Thoracic aorta endothelial cell (primary cell): ENCODE data around the gene HOXB3. TPM values are rescaled to one million over a fixed set of nuclear protein-coding genes. Genes with fewer than 3 reads are reported as not detected.

Experiments
- small RNA-seq: library from RNA; depleted of rRNA; stranded (forward); fragments of <200 nt; gene quantifications from one replicate; pipeline ENCODE3, GENCODE V24; 2012
- total RNA-seq: library from RNA; depleted of rRNA; stranded (reverse); fragments of >200 nt; gene quantifications from 2 replicates; pipeline ENCODE4 v1.2.3, GENCODE V29; 2012

HOXB3 gene
- 15.2 and 47.1 TPM in 2 replicates for total RNA-seq

DNA sequence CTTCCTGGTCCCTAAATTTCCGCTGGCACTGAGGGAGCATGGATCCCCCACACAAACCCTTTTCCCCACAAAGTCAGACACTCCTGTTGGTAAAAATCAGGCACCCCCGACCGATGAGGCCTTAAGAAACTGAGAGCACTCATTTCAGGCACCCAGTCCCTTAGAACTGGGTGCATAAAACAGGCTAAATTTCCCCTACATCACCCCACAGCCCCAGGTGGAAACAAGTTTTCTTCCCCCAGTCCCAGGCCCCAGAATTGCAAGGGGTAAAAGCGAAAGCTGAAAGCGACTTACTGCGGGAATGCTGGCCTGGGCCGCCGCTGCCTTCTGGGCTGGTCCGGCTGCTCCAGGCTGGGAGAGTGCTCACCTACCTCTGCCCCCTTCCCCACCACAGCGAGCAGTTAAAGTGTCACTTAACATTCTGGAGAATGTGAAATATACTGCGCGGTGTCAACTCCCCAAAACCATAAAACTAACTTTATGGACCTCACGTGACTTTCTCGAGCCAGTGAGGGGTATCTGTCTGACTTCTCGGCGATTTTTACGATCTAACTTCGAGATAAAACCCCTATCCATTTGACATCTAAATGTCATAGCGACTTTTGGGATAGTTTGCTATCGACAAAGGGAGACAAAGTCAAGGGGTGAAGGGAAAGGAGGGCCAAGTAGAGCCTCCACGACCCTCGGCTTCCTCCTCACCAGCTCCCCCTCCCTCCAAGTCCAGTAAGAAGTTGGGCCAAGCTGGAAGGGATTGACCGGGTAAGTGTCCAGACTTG, at the start of gene HOXB3:
TSS of gene HOXB3 (minus strand) at position 411 of the 776 bp plus-strand sequence. CDS start 37,767 bp downstream, outside the sequence.

DNA sequence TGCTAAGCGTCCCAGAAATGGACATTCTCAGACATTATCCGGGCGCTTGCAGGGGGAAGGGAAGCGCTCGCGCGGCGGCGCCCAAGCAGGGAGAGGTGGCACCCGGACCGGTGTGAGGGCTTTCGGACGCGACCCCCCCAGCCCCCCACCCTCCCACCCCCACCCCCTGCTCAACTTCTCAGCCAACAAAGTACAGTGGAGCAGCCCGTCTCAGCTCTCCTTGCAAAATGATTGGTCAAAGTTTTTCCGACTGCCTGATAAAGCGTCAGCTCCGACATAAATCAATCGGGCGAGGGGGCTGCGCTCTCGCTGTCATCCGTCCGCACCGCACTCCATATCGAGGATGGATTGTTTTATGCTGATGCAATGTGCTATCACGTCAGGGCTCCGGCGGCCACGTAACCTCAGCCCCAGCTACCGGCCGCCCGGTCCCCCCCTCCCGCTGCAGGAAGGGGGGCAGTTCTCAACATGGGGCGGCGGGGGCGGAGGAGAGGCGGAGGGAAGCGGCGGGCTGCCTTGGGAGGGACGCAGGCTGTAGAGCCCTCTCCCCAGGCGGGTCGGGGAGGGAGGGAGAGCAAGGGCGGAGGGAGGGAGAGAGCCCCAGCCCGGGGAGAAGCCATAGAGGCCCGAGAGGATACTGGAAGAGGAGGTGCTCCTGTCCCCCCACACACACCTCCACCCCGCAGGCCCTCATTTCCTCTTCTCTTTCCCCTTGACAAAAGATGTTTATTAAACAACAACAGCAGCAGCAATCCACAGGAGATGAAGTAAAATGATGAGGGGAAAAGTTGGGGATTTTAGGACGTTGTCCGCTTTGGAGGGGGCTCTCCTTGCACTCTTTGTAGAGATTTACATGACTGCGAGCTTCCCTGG, 36.4 kb upstream of the HOXB3 start, which contains the start of gene HOXB9:
TSS of gene HOXB9 (minus strand) at position 114 of the 873 bp plus-strand sequence. CDS start at position 25, 89 bp downstream.

DNA sequence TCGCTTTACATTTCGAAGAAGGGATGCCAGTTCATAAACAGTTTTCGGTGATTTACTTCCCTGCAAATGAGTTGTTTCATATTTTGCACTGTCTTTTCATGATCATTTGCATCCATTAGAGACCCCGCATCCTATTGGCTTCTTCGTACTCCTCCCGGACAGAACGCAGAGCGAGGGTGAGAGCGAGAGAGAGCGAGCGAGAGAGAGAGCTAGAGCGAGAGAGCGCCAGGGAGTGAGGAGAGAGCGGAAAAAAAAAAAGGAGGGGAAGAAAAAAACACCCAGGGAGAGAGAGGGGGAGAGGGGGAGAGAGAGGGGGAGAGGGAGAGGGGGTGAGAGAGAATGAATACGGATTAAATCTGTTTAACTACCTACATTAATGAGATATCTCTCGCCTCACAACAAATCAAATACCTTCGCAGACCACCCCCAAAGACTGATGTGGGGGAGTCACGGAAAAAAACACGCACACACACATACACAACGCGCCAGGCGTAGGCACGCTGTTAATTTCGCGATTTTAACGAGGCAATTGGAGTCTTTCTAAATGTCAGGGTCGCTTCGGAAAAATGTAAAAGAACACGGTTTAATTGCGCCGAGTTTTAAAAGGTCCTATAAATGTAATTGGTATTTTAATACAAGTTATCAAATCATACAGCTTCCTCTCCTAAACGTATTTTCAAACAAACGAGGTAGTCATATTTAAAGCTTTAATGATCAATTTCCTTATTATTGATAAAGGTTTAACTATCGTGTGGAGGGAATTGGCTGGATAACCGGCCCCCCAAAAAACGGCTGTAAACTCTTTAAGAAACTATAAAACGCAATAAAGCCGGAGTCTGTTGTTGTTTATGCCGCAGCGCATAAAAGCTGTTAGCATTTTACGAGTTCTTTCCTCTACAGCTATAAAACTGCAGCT, 25.3 kb upstream of the HOXB3 start, which contains the start of gene HOXB8:
TSS of gene HOXB8 (minus strand) at position 246 of the 916 bp plus-strand sequence. CDS start 588 bp downstream, outside the sequence.

DNA sequence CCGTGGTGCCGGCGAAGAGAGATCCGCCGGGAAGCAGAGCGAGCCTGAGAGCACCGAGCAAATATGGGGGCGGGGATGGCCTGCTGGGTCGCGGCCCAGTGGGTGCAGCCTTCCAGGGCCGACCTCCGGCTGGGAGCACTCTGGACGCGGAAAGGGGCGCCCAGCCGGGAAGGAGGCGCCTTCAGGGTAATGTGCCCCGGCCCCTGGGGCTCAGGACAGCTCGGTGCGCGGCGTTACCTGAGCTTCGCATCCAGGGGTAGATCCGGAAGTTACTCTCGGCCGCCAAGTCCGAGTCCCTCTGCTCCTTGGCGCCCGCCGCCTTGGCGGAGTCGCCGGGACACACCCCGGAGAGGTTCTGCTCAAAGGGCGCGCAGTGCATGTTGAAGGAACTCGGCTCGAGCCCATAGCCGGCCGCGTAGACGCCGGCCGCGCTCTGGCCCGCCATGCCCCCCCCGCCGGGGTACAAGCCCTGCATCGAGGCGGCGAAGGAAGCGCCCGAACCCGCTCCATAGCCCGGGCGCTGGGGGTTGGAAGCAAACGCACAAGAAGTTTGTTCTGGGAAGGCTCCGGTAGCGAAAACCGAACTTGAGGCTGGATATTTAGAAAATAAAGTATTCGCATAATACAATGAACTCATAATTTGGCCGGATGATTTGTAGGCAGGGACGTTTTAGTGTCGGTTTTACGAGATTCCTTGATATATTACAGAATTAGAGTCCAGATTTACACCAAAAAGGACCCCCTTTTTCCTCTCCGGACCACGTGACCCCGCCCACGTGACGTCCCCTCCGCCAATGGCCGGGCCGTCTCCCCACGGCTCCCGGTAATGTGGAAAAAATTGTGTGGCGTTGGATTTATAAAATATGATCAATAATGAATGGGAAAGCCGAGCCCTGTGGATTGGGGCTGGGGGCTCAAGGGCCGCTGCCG, 20.5 kb upstream of the HOXB3 start, which contains the start of gene HOXB7:
TSS of gene HOXB7 (minus strand) at position 736 of the 930 bp plus-strand sequence. CDS start at position 637, 99 bp downstream.

DNA sequence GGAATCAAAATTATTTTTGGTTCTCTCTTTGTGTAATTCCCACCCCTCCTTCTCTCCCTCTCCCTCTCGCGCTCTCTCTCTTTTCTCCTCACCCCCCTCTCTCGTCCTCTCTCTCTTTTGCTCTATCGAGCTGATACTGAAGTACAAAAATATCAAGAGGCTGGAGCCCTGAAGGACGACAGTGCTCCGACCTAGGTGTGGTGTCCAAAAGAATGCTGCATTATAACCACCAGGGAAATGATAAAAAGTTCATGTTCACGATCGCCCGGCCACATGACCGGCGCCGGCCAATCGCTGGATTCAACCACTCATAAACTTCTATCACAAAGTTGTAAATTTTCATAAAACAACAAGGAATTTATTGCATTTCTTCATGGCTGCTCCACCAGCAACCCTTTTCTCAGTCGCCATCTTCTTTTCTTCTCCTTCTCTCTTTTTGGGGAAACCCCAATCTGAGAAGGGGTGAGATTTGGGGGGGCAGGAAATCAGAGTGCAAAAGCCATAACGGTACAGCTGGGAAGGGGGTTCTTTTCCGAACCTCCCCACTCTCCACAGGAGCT, 14.8 kb upstream of the HOXB3 start, which contains the start of gene HOXB6:
TSS of gene HOXB6 (minus strand) at position 217 of the 560 bp plus-strand sequence. CDS start 6,836 bp downstream, outside the sequence.

DNA sequence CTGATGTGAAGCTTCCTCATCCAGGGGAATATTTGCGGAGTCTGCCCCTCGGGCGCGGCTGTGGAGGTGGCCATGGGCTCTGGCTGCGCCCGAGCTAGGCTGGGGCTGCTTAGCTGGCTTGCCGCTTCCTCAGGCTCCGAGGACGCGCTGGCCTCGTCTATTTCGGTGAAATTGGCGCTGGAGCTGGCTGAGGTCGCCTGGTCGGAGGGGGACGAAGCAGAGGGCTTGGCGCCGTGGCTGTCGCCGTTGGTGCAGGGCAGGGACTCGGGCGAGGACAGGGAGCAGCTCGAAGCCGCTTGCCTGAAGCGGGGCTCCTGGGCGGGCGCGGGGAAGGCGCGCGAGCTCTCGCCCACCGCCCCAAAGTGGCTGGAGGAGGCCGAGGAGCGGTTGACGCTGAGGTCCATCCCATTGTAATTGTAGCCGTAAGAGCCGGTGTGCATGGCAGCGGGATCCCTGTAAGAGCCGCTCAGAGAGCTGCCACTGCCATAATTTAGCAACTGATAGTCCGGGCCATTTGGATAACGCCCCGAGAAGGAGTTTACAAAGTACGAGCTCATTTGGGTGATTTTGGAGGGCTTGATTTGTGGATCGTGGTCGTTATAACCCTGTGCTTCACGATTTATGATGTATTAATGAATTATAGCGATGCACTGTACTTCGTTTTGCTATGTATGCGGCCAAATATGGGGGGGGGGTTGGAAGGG, 3.2 kb upstream of the HOXB3 start, which contains the start of gene HOXB5:
TSS of gene HOXB5 (minus strand) at position 654 of the 704 bp plus-strand sequence. CDS start at position 557, 97 bp downstream.

DNA sequence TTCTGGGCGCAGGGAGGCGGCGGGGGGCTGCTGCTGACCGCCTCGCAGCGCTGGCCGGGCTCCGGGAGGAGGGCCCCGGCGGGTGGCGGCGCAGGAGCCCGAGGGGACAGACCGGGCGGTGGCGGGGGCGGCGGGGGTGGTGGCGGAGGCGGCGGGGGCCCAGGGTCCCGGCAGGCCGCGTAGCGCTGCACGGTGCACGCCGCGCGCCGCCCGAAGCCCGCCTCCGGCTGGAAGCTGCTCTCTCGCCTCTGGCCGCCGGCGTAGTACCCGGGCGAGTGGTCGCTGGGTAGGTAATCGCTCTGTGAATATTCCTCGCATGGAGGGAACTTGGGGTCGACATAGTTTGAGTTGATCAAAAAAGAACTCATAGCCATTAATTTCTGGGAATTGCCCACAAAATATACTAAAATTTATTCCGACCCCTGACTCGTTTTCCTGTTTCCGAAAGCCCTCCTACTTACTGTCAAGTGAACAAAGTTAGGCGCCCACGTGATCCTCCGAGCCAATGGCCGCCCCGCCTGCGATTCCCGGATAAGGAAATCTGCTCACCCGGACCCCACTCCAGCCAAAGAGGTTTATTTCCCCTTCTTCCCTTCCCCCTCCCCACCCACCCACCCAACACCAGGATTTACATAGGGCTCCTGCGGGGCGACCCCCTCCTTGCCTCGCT, 12.0 kb downstream of the HOXB3 start, which contains the start of gene HOXB4:
TSS of gene HOXB4 (minus strand) at position 405 of the 670 bp plus-strand sequence. CDS start at position 374, 31 bp downstream.

DNA sequence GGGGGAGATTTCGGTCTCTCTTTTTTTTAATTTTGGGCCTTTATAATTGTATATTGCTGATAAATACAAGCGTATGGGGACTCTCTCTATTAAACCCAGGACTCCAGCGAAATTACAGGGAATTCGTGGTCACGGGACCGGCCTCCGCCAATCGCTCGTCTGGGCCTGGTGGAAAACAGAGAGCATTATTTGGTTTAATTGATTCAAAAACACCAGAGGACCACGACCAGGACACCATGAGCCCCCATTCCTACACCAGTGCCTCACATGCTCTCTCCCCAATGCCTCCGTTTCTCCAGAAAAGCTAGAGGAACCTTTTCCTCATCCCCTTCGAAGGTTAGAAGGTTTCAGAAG, 45.0 kb downstream of the HOXB3 start, which contains the start of gene HOXB2:
TSS of gene HOXB2 (minus strand) at position 88 of the 354 bp plus-strand sequence. CDS start 198 bp downstream, outside the sequence.

DNA sequence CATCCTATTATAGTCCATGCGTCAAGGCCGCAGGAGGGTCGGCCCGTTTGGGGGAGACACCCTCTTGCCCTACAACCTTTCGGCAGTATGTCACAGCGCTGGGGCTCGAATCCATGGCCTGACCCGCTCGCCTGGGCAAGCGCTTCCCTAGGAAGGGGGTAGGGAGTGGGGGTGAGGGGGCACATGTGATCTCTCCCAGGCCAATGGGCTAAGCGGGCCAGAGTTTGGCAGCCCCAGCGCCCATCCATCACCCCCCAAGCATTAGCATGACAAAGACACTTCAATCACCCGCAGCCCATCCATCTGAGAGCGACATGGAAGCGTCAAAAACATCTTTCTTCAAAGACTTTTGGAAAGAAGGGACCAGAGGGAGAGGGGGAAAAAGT, 59.2 kb downstream of the HOXB3 start, which contains the start of gene HOXB1:
TSS of gene HOXB1 (minus strand) at position 125 of the 386 bp plus-strand sequence. CDS start at position 18, 107 bp downstream.

Small RNA genes lying within 50 kb of the gene (small RNA-seq; reads per million reads assigned to genes)
- gene MIR196A1 = not detected

Other genes starting within 250 kb of the HOXB3 start
- gene SKAP1, start 160.0 kb downstream of the HOXB3 start, total RNA-seq = 0.36 TPM in 1 of 2 replicates, not detected in the other
- not detected in 2 replicates for gene HOXB1, start 59.2 kb downstream of the HOXB3 start, total RNA-seq
- gene HOXB2, start 45.1 kb downstream of the HOXB3 start, total RNA-seq = 6.8 and 8.1 TPM in 2 replicates
- 4.8 and 15.7 TPM in 2 replicates for gene HOXB4, start 11.9 kb downstream of the HOXB3 start, total RNA-seq
- gene HOXB5, start 3.5 kb upstream of the HOXB3 start, total RNA-seq = 0.13 and 1.5 TPM in 2 replicates
- 2.5 and 34.7 TPM in 2 replicates for gene HOXB6, start 14.7 kb upstream of the HOXB3 start, total RNA-seq
- 1.1 and 13.4 TPM in 2 replicates for gene HOXB7, start 20.8 kb upstream of the HOXB3 start, total RNA-seq
- 2.9 TPM in 1 of 2 replicates, not detected in the other for gene HOXB8, start 25.1 kb upstream of the HOXB3 start, total RNA-seq
- gene HOXB9, start 36.1 kb upstream of the HOXB3 start, total RNA-seq = 1.4 TPM in 1 of 2 replicates, not detected in the other
- not detected in 2 replicates for gene PRAC1, start 132.3 kb upstream of the HOXB3 start, total RNA-seq
- not detected in 2 replicates for gene PRAC2, start 132.9 kb upstream of the HOXB3 start, total RNA-seq
- 0.07 TPM in 1 of 2 replicates, not detected in the other for gene HOXB13, start 138.5 kb upstream of the HOXB3 start, total RNA-seq
- gene TTLL6, start 227.0 kb upstream of the HOXB3 start, total RNA-seq = 0.07 TPM in 1 of 2 replicates, not detected in the other
- 63.4 and 71.3 TPM in 2 replicates for gene CALCOCO2, start 240.8 kb upstream of the HOXB3 start, total RNA-seq